GM19372 (cell line): ENCODE results near the gene ANKRD30A.
"Not testable (repeated sequence)": the region's sequence is repeated elsewhere in the genome, so short reads cannot be mapped to it uniquely, and the experiment has no call there.

Experiments
- ATAC-seq: cut with Tn5 transposase; IDR thresholded peaks from one replicate; pipeline ENCODE4 v1.9.1; 2021; ENCODE audit warnings: mild to moderate bottlenecking, low read depth, moderate library complexity; ENCODE audit not compliant: unreplicated experiment

The ANKRD30A gene

DNA sequence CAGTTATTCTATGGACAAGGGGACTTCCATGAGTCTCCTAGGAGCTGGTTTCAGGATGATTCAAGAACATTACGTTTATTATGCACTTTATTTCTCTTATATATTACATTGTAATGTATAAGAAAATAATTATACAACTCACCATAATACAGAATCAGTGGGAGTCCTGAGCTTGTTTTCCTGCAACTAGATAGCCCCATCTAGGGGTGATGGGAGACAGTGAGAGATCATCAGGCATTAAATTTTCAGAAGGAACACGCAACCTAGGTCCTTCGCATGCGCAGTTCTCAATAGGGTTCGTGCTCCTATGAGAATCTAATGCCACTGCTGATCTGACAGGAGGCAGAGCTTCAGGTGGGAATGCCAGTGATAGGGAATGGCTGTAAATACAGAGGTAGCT is 137.9 kb downstream of the ANKRD30A start:
- no peak for ATAC-seq

DNA sequence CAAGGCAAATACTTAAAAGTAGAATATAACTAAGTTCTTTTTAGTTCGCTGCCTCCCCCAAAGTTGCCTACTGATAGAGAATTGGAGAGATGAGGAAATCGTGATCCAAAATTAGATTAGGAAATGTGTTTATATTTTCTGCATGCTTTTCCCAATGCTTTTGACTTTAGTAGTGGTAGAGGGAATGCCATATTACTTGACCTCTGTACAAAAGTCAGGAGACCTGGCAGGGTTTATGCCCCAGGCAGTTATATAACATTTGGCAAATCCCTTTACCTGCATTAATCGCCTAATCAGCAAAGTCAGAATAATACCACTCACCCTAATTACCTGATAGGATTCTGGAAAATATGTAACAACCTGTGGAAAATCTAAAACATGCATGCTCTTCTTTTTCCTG is 142.9 kb downstream of the ANKRD30A start:
- no peak for ATAC-seq

DNA sequence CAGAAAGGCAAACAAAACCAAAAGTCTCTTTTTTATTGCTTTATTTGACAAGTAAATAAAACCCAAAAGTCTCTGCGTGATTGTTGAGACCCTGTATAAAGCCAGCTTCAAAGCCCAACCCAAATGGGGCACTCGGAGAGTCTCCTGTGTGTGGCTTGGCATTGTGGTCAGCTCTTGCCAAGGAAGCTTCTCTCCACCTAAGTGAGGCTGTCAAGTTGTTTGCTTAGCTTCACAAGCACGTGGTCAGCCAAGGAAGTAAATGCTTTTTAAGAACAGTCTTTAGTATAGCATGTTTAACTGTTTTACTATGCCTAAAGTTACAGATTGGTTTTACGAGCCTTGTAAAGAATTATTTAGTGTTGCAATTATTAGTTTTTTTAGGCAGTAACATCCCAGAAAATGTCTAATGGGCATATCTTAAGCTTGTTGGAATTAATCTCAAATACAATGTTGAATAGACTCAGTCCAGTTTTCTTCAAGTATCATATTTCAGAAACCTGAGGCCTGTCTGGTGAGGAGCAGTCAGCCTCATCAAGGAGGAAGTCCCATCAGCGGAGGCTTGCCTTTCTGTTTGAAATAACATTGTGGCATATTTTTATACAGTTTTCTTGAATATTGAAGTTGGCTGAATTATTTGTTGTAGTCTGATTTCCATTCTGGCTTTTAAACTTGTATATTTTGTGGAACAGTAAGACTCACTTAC is 144.3 kb downstream of the ANKRD30A start:
- ATAC-seq, result no peak

DNA sequence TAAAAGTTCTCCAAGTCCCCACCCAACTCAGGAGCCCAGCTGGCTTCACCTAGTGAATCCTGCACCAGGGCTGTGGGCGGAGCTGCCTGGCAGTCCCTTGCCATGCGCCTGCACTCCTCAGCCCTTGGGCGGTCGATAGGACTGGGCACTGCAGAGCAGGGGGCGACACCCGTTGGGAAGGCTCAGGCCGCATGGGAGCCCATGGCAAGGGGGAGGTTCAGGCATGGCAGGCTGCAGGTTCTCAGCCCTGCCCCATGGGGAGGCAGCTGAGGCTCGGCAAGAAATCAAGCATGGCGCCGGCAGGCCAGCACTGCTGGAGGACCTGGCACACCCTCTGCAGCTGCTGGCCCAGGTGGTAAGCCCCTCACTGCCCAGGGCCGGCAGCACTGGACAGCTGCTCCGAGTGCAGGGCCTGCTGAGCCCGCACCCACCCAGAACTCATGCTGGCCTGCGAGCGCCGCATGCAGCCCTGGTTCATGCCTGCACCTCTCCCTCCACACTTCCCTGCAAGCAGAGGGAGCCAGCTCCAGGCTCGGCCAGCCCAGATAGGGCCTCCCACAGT is 149.9 kb downstream of the ANKRD30A start:
- ATAC-seq, result no peak

DNA sequence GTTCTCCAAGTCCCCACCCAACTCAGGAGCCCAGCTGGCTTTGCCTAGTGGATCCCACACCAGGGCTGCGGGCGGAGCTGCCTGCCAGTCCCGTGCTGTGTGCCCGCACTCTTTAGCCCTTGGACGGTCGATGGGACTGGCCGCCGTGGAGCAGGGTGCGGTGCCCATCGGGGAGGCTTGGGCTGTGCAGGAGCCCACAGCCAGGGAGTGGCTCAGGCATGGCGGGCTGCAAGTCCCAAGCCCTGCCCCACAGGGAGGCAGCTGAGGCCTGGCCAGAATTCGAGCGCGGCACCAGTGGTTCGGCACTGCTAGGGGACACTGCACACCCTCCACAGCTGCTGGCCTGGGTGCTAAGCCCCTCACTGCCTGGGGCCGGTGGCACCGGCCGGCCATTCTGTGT is 159.7 kb downstream of the ANKRD30A start:
- ATAC-seq, result no peak

DNA sequence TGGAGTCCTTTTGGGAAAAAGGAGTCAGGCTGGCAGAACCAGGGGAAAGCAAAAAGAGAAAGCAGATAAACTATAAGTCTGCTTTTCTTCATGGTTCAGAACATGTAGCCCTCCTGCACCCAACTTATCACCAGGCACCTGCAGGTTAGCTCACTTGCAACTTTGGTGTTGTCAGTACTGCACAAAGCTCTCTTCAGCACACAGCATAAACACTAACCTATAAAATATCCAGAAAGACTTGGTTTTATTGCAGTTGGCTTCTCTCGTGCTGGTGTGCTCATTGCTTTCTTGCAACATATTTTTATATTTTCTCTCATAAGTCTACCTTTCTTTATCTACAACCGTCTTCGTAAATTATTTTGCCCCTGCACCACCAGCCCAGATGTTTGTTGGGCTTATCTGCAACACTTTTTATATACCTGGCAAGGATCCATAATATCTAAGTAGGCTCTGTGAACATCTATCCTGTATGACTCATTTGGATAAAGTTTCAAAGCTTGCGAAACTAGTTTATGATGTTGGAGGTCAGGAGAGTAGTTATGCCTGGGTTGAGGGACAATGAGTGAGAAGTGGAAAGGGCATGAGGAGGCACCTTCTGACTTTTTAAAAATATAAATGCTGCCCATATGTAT is 164.6 kb downstream of the ANKRD30A start:
- ATAC-seq, result no peak

DNA sequence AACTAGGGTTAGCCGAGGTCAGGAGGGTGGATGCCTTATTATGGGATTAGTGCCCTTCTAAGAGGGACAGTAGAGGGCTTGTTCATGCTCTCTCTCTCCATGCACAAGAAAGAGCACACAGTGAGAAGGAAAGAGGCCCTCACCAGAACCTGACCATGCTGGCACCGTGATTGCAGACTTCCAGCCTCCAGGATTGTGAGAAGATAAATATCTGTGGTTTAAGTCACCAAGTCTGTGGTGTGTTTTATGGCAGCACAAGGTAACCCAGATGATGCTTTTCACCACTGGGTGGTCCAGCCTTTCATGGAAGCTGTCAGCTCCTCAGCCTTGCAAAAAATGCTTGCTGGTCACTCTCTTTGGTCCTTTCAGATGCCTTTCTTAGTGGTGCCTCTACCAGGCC is 175.9 kb downstream of the ANKRD30A start:
- ATAC-seq, result no peak

DNA sequence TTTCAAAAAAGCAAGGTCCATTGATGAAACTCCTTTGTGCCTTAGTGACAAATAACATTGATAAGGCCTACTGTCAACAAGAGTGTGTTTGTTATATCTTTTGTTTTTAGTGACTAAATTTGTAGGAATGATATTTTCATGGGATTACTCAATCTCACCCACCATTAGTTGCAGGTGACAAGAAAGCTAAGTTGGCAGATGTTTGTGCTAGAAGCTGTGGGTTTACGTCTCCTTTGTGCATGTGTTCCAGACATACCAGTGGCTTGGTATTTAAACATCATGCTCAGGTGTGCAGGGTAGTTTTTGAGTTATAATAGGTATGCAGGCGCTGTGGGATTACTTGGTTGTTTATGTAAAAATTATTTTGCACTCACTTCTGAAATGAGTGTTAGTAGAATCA is 178.6 kb downstream of the ANKRD30A start:
- no peak for ATAC-seq

DNA sequence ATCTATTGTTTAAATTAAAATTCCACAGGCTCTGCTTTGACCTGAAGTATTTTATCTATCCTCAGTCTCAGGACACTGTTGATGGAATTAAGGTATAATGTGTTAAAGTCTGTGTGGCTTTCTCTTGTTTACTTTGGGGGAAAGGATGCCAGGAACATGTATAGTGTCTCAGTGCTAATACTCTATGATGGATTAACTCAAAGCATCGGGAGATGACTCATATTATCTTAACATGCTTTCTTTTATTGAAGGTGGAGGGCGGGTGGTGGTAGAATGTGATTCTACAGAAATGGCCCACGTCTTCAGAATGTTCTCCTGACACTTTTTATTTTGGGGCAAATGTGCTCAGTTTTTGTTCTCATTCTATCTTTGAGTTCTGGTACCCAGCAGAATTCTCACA is 189.0 kb downstream of the ANKRD30A start:
- ATAC-seq, result no peak

DNA sequence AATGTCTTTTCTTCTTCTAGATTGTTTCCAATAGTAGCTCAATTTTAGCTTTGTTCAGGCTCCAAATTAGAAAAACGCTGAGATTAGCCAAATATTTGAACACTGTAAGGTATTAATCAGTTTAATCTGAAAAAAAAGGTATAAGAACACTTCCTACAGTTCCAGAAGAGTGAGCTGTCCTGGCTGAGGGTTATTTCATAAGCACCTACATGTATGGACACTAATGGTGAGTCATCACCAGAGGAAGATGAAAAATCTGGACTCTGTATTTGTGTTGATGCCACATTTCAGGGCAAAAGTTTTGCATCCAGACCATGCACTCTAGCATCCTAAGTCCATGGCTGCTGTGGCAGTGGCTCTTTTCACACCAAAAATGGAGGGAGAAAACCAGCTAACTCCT is 189.5 kb downstream of the ANKRD30A start:
- ATAC-seq, result no peak

DNA sequence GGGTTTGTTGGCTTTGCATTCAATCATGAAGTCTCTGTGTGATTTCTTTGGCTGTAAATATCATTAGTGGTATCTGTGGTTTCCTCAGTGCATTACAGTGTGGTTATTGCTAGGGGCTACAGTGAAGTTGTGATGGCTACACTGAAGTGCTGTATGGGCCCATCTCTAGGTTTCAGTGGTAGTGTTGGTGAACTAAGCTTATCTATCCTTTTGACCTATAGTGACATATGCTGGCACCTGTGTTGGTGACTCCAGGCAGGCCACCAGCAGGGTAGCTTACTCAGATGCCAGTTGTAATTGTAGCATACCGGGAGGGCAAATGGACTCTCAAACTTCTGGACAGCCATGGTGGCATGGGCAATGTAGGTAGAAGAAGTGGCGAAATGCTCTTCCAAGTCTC is 219.0 kb downstream of the ANKRD30A start:
- no peak for ATAC-seq

DNA sequence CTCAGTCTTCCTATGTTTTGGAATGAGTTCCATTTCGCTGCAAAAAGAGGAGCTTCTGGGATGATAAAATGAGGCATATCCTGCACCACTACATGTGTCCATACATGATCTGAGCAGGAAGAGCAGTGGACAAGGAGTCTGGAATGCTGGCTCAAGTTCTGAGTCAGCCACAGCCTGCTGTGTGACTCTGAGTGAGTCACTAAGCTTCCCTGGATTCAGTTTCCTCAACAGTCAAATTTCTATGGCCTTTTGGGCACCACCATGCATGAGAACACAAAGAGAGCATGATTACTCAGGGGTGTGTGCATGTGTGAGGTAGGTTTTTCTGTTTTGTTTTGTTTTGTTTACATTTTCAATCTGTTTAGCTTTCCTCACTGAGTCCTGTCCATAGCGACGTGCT is 254.6 kb downstream of the ANKRD30A start:
- ATAC-seq, result no peak

DNA sequence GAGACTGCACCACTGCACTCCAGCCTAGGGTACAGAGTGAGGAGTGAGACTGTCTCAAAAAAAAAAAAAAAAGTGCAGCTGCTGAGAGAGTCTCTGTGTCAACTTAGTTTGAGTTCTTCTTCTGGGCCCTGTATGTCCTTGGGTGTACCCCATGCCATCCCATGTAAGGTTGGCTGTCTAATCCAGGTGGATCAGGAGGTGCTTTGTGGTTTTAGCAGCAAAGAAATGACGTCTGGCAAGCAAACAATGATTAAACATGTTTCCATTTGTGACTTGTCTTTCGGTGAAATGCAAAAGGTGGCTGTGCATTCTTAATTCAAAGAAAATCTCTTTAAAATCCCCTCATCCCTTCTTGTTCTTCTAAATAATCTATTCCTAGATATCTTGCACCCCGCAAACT is 255.9 kb downstream of the ANKRD30A start:
- no peak for ATAC-seq

DNA sequence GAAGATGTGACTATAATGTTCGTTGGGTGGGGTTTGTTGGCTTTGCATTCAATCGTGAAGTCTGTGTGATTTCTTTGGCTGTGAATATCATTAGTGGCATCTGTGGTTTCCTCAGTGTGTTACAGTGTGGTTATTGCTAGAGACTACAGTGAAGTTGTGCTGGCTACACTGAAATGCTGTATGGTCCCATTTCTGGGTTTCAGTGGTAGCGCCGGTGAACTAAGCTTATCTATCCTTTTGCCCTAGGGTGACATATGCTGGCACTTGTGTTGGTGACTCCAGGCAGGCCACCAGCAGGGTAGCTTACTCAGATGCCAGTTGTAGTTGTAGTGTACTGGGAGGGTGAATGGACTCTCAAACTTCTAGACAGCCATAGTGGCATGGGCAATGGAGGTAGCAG is 259.5 kb downstream of the ANKRD30A start:
- ATAC-seq, result no peak

DNA sequence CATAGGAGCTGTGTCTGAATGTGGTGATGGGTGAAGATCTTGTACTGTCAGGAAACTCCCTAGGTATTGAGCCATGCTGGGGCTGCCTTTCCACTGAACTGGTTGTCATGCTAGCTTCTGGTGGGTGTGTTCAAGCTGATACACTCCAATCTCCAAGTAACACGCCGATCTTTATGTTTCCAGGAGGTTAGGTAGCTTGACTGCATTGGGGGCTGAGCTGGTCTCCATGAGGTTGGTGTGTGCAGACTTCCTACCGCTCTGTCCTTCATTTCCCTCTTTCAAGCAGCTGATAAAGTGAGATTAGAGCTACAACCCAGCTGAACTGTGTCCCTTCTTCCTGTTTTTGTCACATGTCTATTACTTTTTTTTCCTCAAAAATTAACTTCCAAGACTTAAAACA is 265.5 kb downstream of the ANKRD30A start:
- no peak for ATAC-seq

DNA sequence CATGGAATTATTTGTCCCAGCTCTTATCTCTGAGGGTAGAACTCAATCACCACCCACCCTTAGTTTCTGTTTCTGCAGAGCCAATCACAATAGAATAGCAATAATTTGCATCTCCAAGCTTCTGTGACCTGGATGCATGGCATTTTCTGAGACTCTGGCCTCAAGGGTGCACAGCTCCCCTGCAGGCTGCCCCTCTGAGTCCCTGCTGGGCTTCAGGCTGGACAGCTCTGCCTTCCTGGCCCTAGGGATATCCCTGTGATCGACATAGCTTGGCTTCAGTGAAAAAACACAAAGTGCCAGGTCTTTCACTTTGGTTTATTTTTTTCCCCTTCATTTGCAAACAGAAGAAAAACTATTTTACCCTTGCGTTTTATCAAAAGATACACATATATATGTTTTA is 275.4 kb downstream of the ANKRD30A start:
- not testable (repeated sequence) for ATAC-seq

DNA sequence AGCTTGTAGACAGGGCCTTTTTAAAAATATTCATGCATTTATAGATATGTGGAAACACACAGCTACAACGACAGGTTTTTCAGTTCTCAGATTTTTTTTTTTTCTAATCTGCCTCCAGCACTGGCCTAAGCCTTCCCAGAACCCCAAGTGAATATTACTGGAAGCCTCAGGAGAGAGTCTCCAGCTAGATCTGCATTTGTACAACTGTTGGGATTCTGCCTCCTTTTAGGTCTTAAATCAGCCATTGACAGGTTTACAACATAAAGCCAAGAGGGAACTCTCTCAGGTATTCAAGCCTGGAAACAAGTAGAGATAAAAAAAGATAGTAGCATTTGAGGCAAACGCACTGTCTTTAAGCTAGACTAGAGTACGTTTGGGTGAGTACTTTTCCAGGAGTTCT is 275.8 kb downstream of the ANKRD30A start:
- no peak for ATAC-seq

DNA sequence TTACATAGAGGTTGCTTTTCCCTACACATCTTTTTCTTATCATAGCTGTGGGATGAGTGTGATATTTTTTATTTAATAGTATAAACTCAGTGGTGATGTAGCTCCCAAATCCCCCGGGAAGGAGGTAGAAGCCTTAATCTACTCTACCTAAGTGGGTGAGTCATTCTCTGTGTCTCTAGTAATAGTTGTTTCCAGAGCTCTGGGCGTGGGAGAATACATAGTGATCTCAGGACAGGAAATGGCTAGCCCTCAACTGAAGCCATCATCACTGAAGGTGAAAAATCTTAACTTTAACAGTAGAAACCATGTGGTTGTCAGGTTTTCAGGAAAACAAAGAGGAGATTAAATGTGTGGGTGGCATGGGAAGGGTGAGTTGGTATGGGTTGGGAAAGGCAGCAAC is 278.4 kb downstream of the ANKRD30A start:
- ATAC-seq, result no peak
